Endothelial cell of umbilical vein (primary cell): Measurements from ENCODE around the gene TTC36. TPM values are rescaled to one million over a fixed set of nuclear protein-coding genes. Genes with fewer than 3 reads are reported as not detected.
"Not testable (repeated sequence)": the region's sequence is repeated elsewhere in the genome, so short reads cannot be mapped to it uniquely, and the experiment has no call there.

Experiments used
- BruUV-seq: library from RNA; stranded (reverse); fragments of 400-500 nt; replicated peaks from 2 replicates; lab custom pipeline; 2021; lab: Mats Ljungman, UMichigan
- CTCF ChIA-PET: fragments of 300-600, 350-600 bp; sonication (Branson Sonifier 250); formaldehyde crosslinking; loops from one replicate; lab custom pipeline; 2021; ENCODE audit warnings: antibody characterized with exemption, inconsistent platforms; lab: Charles Lee
- POLR2A ChIA-PET: fragments of 300-600, 350-600 bp; sonication (Branson Sonifier 250); formaldehyde crosslinking; loops from one replicate; lab custom pipeline; 2021; ENCODE audit warnings: antibody characterized with exemption, inconsistent platforms; lab: Charles Lee
- DNase-seq: peaks from one replicate; pipeline ENCODE4 v3.0.0-alpha.2; 2011; ENCODE audit warnings: low read depth, low spot score
- FAIRE-seq: peaks from 2 replicates; lab custom pipeline; 2011; peaks lifted over from hg19 to GRCh38; lab: Jason Lieb, UNC
- H2AFZ ChIP-seq: 2 replicates; pipeline ENCODE4 v1.6.0; 2012; ENCODE audit warnings: low read depth, low read length, control low read depth, inconsistent platforms
- H3K27ac ChIP-seq: 2 replicates; pipeline ENCODE4 v1.5.1; 2011; ENCODE audit warnings: low read depth, mild to moderate bottlenecking, control low read depth, low read length, moderate library complexity; ENCODE audit not compliant: insufficient read depth
- H3K27me3 ChIP-seq, 2 experiments: 2 replicates each; pipeline versions ENCODE4 v1.6.0 to v1.6.1; 2011; ENCODE audit warnings: low read length in 2 of 2, mixed read lengths in 1 of 2; ENCODE audit not compliant: control insufficient read depth in 2 of 2, insufficient read depth in 2 of 2
- H3K36me3 ChIP-seq, 2 experiments: 2 replicates in 1 of 2; 3 replicates in 1 of 2; pipeline ENCODE4 v1.5.1; 2011; ENCODE audit warnings: low read length in 2 of 2, mild to moderate bottlenecking in 1 of 2, moderate library complexity in 1 of 2; ENCODE audit not compliant: control insufficient read depth in 2 of 2, insufficient read depth in 2 of 2; ENCODE audit errors: extremely low read depth in 1 of 2
- H3K4me1 ChIP-seq: 3 replicates; pipeline ENCODE4 v1.5.1; 2011; ENCODE audit warnings: mild to moderate bottlenecking, low read length; ENCODE audit not compliant: control insufficient read depth, insufficient read depth; ENCODE audit errors: extremely low read depth
- H3K4me2 ChIP-seq: 2 replicates; pipeline ENCODE4 v1.6.1; 2011; ENCODE audit warnings: low read length, control low read depth, mixed read lengths; ENCODE audit not compliant: insufficient read depth
- H3K4me3 ChIP-seq, 3 experiments: fragments of 200-600 bp in 1 of 3; sonication (generic), shearing (Covaris generic) in 1 of 3; replicated peaks in 1 of 3; 2 replicates each; pipeline ENCODE4 v1.5.1; 2011 to 2016; ENCODE audit warnings: control low read depth in 3 of 3, low read length in 3 of 3, mild to moderate bottlenecking in 2 of 3, inconsistent platforms in 1 of 3, low read depth in 1 of 3, moderate library complexity in 1 of 3; ENCODE audit not compliant: insufficient read depth in 1 of 3
- H3K79me2 ChIP-seq: 2 replicates; pipeline ENCODE4 v1.6.0; 2012; ENCODE audit warnings: low read length, inconsistent platforms; ENCODE audit not compliant: control insufficient read depth, insufficient read depth
- H3K9ac ChIP-seq: replicated peaks from 2 replicates; pipeline ENCODE3; 2011; ENCODE audit warnings: low read length, control low read depth; ENCODE audit not compliant: insufficient read depth; ENCODE audit errors: extremely low read depth
- H3K9me1 ChIP-seq: replicated peaks from 3 replicates; pipeline ENCODE4 v1.6.0; 2011; ENCODE audit warnings: mild to moderate bottlenecking, low read length; ENCODE audit not compliant: control insufficient read depth, insufficient read depth; ENCODE audit errors: extremely low read depth
- H3K9me3 ChIP-seq: replicated peaks from 2 replicates; pipeline ENCODE4 v1.5.1; 2012; ENCODE audit warnings: low read length, inconsistent platforms; ENCODE audit not compliant: control insufficient read depth, insufficient read depth
- H4K20me1 ChIP-seq: replicated peaks from 2 replicates; pipeline ENCODE3; 2011; ENCODE audit warnings: mild to moderate bottlenecking, low read length; ENCODE audit not compliant: control insufficient read depth, insufficient read depth; ENCODE audit errors: extremely low read depth
- dilution Hi-C: fragments of 300-500 bp; cut with MboI; formaldehyde crosslinking; loops from one replicate; pipeline ENCODE4 v1.15.0; 2019; ENCODE audit warnings: low sequenced_read_pairs; ENCODE audit not compliant: extremely low pct_ligation_motif_present
- intact Hi-C: fragments of 100-400 bp; cut with micrococcal nuclease; formaldehyde crosslinking; loops from one replicate; pipeline ENCODE4 v1.10.0; 2022
- polyA plus RNA-seq, 4 experiments: library from polyadenylated mRNA; depleted of rRNA in 3 of 4; stranded (reverse) in 3 of 4; unstranded in 1 of 4; fragments of >200 nt; gene quantifications; 2 replicates each; pipeline versions ENCODE4 v1.2.1 to v1.2.3, GENCODE V29; 2011 to 2012; ENCODE audit warnings: missing spikeins in 1 of 4
- total RNA-seq: library from RNA; stranded (reverse); gene quantifications from 2 replicates; pipeline ENCODE4 v1.2.3, GENCODE V29; 2021

The TTC36 gene
- total and polyA plus RNA-seq, 2 donors (not counting 3 experiments of a cell fraction or from before 2014, with no cell fraction given), result 0.60 TPM; not detected in 1

GRCh38 chr11:118577995-118578394, 50.7 kb downstream of the TTC36 start:
- H3K27ac ChIP-seq, H3K36me3 ChIP-seq, FAIRE-seq, H2AFZ ChIP-seq, dilution Hi-C loops, intact Hi-C loops, BruUV-seq, H3K27me3 ChIP-seq, H3K9ac ChIP-seq, H3K4me2 ChIP-seq, H3K9me1 ChIP-seq, H3K9me3 ChIP-seq, H4K20me1 ChIP-seq, DNase-seq, POLR2A ChIA-PET, H3K4me3 ChIP-seq: not testable (repeated sequence)
- H3K4me1 ChIP-seq, result peaks cover 36% of the 10 kb centered on the region
- H3K79me2 ChIP-seq, result peaks cover 82% of the 10 kb centered on the region
- CTCF ChIA-PET, result interaction anchor here (1.5 kb wide), 1 partner anchor 8 kb away, joined by 5 read pairs; no protein-coding TSS in a partner anchor

Other genes starting within 250 kb of the TTC36 start
- not detected in 2 replicates for gene CD3E, start 222.7 kb upstream of the TTC36 start, total RNA-seq
- gene CD3E, start 222.7 kb upstream of the TTC36 start, polyA plus RNA-seq, result not detected in 2 replicates
- not detected in 2 replicates for gene CD3D, start 184.8 kb upstream of the TTC36 start, total RNA-seq
- not detected in 2 replicates for gene CD3D, start 184.8 kb upstream of the TTC36 start, polyA plus RNA-seq
- gene CD3G, start 183.1 kb upstream of the TTC36 start, total RNA-seq, result not detected in 2 replicates
- gene CD3G, start 183.1 kb upstream of the TTC36 start, polyA plus RNA-seq, result not detected in 2 replicates
- 34.9 and 40.2 TPM in 2 replicates for gene UBE4A, start 167.9 kb upstream of the TTC36 start, total RNA-seq
- gene UBE4A, start 167.9 kb upstream of the TTC36 start, polyA plus RNA-seq, result 9.6 and 13.3 TPM in 2 replicates
- 211 and 242 TPM in 2 replicates for gene ATP5MG, start 125.9 kb upstream of the TTC36 start, total RNA-seq
- gene ATP5MG, start 125.9 kb upstream of the TTC36 start, polyA plus RNA-seq, result 328 and 439 TPM in 2 replicates
- 63.9 and 64.1 TPM in 2 replicates for gene KMT2A, start 91.0 kb upstream of the TTC36 start, total RNA-seq
- gene KMT2A, start 91.0 kb upstream of the TTC36 start, polyA plus RNA-seq, result 21.9 and 23.5 TPM in 2 replicates
- gene TMEM25, start 3.7 kb downstream of the TTC36 start, total RNA-seq, result 18.9 and 20.4 TPM in 2 replicates
- gene TMEM25, start 3.7 kb downstream of the TTC36 start, polyA plus RNA-seq, result 34.6 and 42.3 TPM in 2 replicates
- 16.7 and 17.0 TPM in 2 replicates for gene IFT46, start 38.5 kb downstream of the TTC36 start, total RNA-seq
- gene IFT46, start 38.5 kb downstream of the TTC36 start, polyA plus RNA-seq, result 26.5 and 28.7 TPM in 2 replicates
- 168 and 172 TPM in 2 replicates for gene ARCN1, start 44.9 kb downstream of the TTC36 start, total RNA-seq
- 180 and 188 TPM in 2 replicates for gene ARCN1, start 44.9 kb downstream of the TTC36 start, polyA plus RNA-seq
- 183 and 227 TPM in 2 replicates for gene PHLDB1, start 80.1 kb downstream of the TTC36 start, total RNA-seq
- gene PHLDB1, start 80.1 kb downstream of the TTC36 start, polyA plus RNA-seq, result 99.7 and 109 TPM in 2 replicates
- gene TREH, start 152.2 kb downstream of the TTC36 start, total RNA-seq, result not detected in 2 replicates
- not detected in 2 replicates for gene TREH, start 152.2 kb downstream of the TTC36 start, polyA plus RNA-seq